NCI-H2107 treated with DMSO at 0.1 percent for 48 hours (cell line): ENCODE measurements around the gene MITF.
"Not testable (repeated sequence)": the region's sequence is repeated elsewhere in the genome, so short reads cannot be mapped to it uniquely, and the experiment has no call there.

Experiments
- DNase-seq: peaks from one replicate; lab custom pipeline; 2025; ENCODE audit not compliant: unreplicated experiment; lab: John Stamatoyannopoulos, UW

MITF gene

DNA sequence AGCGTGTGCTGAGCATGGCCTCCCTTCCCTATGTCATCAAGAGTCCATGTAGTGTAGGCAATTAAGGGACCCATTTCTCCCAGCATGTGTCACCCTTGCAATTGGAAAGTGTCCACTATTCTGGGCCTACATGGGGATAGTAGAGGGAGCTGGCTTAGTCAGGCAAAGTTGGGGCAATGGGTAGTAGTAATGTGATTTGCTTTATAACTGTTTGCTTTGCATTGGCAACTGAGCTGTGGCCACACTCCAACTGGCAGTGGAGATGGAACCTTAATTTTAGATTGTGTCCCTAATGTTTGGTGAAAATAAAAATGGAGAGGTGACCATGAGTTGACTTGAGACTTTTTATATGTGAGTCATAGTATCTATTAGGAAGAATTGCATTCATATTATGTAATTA lies 162.5 kb downstream of the MITF start:
- no peak for DNase-seq

DNA sequence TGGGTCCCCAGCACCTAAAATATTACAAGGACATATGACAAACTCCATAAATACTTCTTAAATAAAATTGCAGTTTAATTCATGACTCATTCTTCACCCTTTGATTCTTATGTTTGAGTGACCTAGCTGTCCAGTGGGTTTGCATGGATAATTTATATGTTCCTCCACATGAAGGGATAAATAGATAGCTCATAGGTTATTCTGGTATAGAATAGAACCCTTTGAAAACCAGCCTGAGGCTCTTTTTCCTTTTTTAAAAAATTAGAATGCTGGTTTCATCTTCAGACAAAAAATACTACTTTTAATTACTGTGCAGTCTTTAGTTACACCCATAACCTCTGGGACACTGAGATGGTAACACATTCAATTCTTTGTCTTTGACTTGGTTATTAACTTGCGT lies 163.1 kb downstream of the MITF start:
- no peak for DNase-seq

DNA sequence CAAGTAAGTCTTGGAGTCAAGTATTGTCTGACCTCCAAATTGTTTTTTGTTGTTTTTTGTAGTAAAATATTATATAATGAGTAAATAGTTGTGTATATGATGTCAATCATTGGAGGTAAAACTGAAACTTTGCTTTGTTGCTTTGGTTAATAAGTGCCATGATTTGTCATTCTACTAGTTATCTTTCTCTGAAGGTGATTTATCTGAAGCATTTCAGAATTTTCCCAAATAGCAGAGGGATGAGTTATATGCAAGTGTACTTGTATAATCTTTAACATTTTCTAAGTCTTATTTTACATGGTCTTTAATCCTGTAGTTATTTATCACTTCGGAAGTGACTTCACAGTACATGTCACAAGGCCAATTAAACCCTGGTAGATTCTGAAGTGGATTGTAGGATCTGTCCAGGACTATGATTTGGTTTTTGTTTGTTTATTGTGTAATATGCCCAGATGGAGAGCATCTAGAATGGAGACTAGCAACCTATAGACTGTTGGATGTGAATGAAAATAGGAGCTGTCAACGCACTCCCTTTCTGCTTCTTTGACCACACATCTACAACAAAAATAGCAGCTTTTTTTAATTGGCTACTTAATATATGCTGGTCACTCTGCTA lies 167.2 kb downstream of the MITF start:
- DNase-seq, result no peak

- no peak for DNase-seq
These were observed 168.3 kb downstream of the MITF start for GRCh38 chr3:69907554-69907953.

GRCh38 chr3:69909859-69910258 lies 170.6 kb downstream of the MITF start:
- DNase-seq, result not testable (repeated sequence)

DNA sequence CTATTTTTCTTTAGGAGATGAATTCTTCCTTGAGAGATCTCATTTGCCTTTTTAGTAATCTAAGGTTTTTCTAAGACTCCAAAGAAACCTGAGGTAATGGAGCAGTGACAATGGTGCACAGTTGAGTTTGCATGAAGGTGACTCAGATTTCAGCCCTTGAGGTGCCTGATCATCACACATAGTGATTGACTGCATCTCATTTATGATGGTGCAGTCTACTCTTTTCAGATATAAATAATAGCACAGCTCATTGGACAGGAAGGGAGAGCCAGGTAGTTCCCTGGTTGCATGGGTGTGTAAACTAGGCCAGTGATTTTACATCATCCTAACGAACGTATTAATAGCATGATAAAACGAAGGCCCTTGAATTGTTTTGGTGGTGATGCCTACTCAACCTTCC lies 174.2 kb downstream of the MITF start:
- no peak for DNase-seq

DNA sequence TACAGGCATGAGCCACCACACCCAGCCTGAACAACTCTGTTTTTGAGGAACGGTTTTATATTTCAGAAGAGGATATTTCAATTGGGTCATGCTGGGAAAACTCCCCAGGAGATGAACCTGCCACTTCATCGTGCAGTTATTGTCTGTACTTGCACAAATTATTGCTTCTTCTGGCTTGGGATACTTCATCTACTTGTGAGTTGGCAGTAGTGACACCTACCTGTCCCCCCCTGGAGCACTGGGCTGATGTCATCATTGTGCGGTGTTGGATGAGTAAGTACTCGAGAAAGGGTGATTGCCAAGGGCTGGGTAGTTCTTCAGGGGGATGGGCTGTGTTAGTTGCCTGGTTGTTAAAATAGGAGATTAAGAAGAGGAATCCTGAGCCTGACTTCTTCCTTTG lies 175.1 kb downstream of the MITF start:
- DNase-seq, result no peak

DNA sequence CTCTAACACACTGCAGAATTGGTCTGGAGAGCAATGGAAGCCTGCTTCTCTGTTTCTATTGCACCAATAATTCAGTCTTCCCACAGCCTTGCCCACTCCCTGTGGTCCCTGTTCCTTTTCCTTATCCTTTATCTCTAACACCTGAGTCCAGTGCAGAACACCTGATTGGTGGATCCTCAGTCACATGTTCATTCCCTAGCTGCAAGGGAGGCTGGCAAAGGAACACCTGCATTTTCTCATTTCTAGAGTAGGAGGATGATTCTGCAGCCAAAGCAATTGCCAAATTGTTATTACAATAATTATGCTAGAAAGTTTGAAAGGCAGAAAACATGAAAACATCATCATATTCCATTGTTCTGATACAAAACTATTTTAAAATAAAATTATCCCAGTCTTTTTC lies 176.5 kb downstream of the MITF start:
- DNase-seq, result no peak

- not testable (repeated sequence) for DNase-seq
These were observed 180.7 kb downstream of the MITF start for GRCh38 chr3:69920009-69920408.

DNA sequence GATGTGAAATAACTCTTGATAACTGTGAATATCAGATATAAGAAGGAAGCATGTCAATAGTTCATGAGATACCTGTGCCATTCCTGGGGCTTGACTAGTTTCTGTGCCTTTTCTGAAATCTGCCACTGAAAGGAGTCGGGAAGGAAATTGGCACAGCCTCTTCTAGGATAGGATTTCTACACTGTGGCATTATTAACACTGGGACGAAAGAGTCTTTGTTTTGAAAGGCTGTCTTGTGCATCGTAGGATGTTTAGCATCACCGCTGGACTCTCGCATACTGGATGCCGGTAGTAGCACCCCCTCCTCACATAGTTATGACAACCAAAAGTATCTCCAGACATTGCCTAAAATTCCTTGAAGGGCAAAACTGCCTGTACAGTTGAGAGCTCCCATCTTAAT lies 182.4 kb downstream of the MITF start:
- DNase-seq, result no peak

- DNase-seq, result no peak
These were observed 183.3 kb downstream of the MITF start for GRCh38 chr3:69922521-69923000.

- DNase-seq, result no peak
These were observed 186.2 kb downstream of the MITF start for GRCh38 chr3:69925506-69925905.

DNA sequence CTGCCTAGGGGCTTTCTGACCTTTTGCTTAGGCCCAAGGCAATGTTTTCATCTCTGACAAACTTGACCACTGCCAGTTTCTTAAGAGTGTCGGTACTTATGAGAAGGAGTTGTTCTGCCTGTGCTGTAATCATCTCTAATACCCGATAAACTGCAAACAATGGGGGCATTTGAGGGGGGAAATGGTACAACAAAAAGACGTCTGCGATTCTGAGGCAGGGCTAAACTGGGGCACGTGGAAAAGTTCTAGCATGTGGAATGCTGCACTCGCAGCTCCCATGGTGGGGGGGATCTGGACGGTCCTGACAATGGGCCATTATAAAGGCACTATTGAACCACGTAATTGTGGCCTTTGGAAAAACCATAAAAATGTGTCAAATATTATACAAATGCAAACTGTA lies 187.1 kb downstream of the MITF start:
- no peak for DNase-seq

GRCh38 chr3:69927571-69927970 lies 188.3 kb downstream of the MITF start:
- DNase-seq, result no peak

GRCh38 chr3:69929019-69929418 lies 189.8 kb downstream of the MITF start:
- no peak for DNase-seq

- DNase-seq, result no peak
These were observed 191.3 kb downstream of the MITF start for GRCh38 chr3:69930564-69930963.

DNA sequence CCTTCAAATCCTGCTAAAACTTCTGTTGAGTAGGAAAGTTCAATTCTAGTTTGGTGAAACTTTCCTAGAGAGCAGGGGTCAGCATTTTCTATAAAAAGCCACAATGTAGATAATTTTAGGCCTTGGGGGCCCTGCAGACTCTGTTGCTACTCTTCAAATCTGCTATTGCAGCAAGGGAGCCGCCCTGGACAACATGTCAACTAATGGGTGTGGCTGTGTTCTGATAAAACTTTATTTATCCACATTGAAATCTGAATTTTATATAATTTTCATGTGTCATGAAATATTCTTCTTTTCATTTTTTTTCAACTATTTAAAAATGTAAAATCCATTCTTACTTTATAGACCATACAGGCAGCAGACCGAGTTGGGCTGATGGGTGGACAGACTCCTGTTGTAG lies 192.8 kb downstream of the MITF start:
- DNase-seq, result no peak

- no peak for DNase-seq
These were observed 193.2 kb downstream of the MITF start for GRCh38 chr3:69932501-69932900.

DNA sequence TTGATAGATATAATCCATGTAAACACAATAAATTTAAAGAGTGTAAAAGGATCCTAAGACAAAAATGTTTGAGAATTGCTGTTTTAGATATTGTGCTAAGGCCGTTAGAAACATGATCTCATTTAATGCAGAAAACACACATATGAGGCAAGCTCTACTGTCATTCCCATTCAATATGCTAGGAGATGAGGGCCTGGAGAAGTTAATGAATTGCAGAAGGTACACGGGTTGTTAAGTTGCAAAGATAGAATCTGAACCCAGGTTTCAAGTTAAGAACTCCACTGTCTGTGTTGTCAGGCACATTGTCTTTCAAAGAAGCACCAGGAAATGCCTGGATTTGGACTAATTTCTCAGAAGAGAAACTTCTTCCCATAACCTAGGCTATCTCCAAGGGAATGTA lies 195.1 kb downstream of the MITF start:
- no peak for DNase-seq

DNA sequence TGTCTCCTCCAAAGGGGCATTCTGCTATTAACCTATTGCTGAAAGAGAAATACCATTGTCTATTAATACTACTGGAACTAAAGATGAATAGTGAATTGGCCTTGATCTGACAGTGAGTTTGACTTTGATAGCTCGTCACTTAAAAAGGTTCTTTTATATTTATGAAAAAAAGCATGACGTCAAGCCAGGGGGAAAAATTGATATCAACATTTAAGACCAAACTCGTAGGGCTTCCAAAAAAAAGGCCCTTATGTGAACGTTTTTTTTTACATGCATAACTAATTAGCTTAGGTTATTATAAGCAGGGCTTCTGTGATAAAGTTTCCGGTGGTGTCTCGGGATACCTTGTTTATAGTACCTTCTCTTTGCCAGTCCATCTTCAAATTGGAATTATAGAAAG lies 197.0 kb downstream of the MITF start:
- DNase-seq, result no peak

- no peak for DNase-seq
These were observed 198.8 kb downstream of the MITF start for GRCh38 chr3:69938061-69938460.

DNA sequence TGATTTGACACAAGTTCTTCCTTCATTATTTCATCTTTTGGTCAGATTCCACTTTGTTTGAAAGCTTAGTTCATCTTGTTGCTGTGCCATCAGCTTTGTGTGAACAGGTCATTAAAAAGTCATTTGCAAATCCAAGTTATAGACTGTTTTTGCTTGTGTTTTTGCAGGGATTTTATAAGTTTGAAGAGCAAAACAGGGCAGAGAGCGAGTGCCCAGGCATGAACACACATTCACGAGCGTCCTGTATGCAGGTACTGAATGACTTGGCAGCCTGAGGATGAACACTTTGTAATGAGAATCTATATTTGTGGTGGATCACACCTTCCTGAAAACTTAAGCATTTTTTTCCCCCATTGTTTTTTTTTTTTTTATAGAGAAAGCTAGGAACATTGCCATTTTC lies 199.7 kb downstream of the MITF start:
- no peak for DNase-seq

- DNase-seq, result no peak
These were observed 201.8 kb downstream of the MITF start for GRCh38 chr3:69941037-69941436.
